Hepatocyte (in vitro differentiated cells): ENCODE data around the gene FBLL1. TPM values are rescaled to one million over a fixed set of nuclear protein-coding genes. Genes with fewer than 3 reads are reported as not detected.
"Not testable (repeated sequence)": the region's sequence is repeated elsewhere in the genome, so short reads cannot be mapped to it uniquely, and the experiment has no call there.

ENCODE experiments used
- DNase-seq: peaks from one replicate; pipeline ENCODE4 v3.0.0-alpha.2; 2016; ENCODE audit warnings: low spot score
- H2AFZ ChIP-seq: fragments of 200-600 bp; sonication (generic); 2 replicates; pipeline ENCODE4 v1.6.0; 2016; ENCODE audit warnings: antibody characterized with exemption, mild to moderate bottlenecking
- H3K27ac ChIP-seq: fragments of 200-600 bp; sonication (generic); 2 replicates; pipeline ENCODE4 v1.5.1; 2016; ENCODE audit warnings: mild to moderate bottlenecking
- H3K27me3 ChIP-seq: fragments of 200-600 bp; sonication (generic); 2 replicates; pipeline ENCODE4 v1.6.1; 2016
- H3K36me3 ChIP-seq: fragments of 200-600 bp; sonication (generic); replicated peaks from 2 replicates; pipeline ENCODE4 v1.5.1; 2016; ENCODE audit warnings: low read depth; ENCODE audit not compliant: insufficient read depth
- H3K4me1 ChIP-seq: fragments of 200-600 bp; sonication (generic); 2 replicates; pipeline ENCODE4 v1.5.1; 2016; ENCODE audit warnings: mild to moderate bottlenecking, moderate library complexity; ENCODE audit not compliant: insufficient read depth
- H3K4me2 ChIP-seq: fragments of 200-600 bp; sonication (generic); 2 replicates; pipeline ENCODE4 v1.6.0; 2016
- H3K4me3 ChIP-seq: fragments of 200-600 bp; sonication (generic); 2 replicates; pipeline ENCODE4 v1.5.1; 2016; ENCODE audit warnings: mild to moderate bottlenecking
- H3K79me2 ChIP-seq: fragments of 200-600 bp; sonication (generic); 2 replicates; pipeline ENCODE4 v1.6.0; 2017; ENCODE audit warnings: mild to moderate bottlenecking
- H3K9me2 ChIP-seq: fragments of 200-600 bp; sonication (generic); replicated peaks from 2 replicates; pipeline ENCODE4 v1.6.0; 2017; ENCODE audit warnings: mild to moderate bottlenecking; ENCODE audit not compliant: insufficient read depth
- H3K9me3 ChIP-seq: fragments of 200-600 bp; sonication (generic); 2 replicates; pipeline ENCODE4 v1.5.1; 2016; ENCODE audit warnings: low read depth, mild to moderate bottlenecking
- H4K20me1 ChIP-seq: fragments of 200-600 bp; sonication (generic); 2 replicates; pipeline ENCODE4 v1.6.0; 2016; ENCODE audit warnings: mild to moderate bottlenecking; ENCODE audit not compliant: insufficient read depth, poor library complexity, severe bottlenecking
- EZH2 ChIP-seq: fragments of 200-600 bp; sonication (generic); IDR thresholded peaks from 2 replicates; pipeline ENCODE4 v1.6.1; 2016; ENCODE audit warnings: antibody characterized with exemption, mild to moderate bottlenecking, borderline replicate concordance
- EZH2phosphoT487 ChIP-seq: fragments of 200-600 bp; sonication (generic); IDR thresholded peaks from one replicate; pipeline ENCODE4 v1.6.1; 2018; ENCODE audit warnings: antibody characterized with exemption, mild to moderate bottlenecking, low read depth, moderate library complexity; ENCODE audit not compliant: unreplicated experiment, severe bottlenecking
- WGBS: methylation state at CpG from one replicate; pipeline ENCODE4 v1.1.6; 2016; ENCODE audit warnings: low lambda C conversion rate; ENCODE audit errors: missing lambda C conversion rate; 5-methylcytosine and 5-hydroxymethylcytosine counted together
- polyA plus RNA-seq: library from polyadenylated mRNA; unstranded; fragments of >200 nt; fragmentation: Nextera tagmentation; extraction: Ambion mirVana; gene quantifications from 2 replicates; pipeline ENCODE4 v1.2.1, GENCODE V29; 2016
- total RNA-seq: library from RNA; depleted of rRNA; stranded (reverse); fragments of >200 nt; gene quantifications from 2 replicates; pipeline ENCODE4 v1.2.3, GENCODE V29; 2014
- TF ChIP-seq, protein P1 (sequence below): fragments of 200-600 bp; sonication (generic); IDR thresholded peaks from 2 replicates; pipeline ENCODE4 v1.5.1; 2016; ENCODE audit warnings: antibody characterized with exemption, mild to moderate bottlenecking; ENCODE audit not compliant: poor library complexity

Gene FBLL1
- total and polyA plus RNA-seq, 2 experiments from 2014 or later, result 1.7 to 2.4 TPM

- no peaks in the 10 kb centered on the region for H3K79me2 ChIP-seq
These were observed 1.6 kb downstream of the FBLL1 start for GRCh38 chr5:168530621-168531150.

DNA sequence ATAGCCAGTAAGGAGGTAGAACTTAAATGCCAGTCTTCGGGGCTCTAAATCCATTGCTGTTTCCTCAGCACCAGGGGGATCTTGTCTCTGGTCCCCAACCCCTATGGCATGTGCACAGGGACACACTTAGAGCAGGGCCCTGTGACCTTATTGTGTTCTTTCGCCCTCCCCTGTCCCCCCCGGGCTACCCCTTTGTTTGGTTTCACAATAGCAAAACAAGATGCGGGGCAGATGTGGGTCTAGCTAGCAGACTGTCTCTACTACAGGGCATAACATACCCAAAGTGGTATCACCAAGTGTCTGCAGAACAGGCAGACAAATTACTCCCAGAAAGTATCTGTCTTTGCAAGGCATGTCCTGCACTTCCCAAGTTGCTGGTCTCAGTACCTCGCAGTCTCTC, 2.1 kb downstream of the FBLL1 start:
- Histone ChIP-seq H3K9me3 (no peaks in the 10 kb centered on the region), H4K20me1 (no peaks in the 10 kb centered on the region), H3K4me1 (no peaks in the 10 kb centered on the region), H3K36me3 (no peaks in the 10 kb centered on the region), H3K79me2 (no peaks in the 10 kb centered on the region), H2AFZ (no peak overlapping the region), H3K9me2 (no peaks in the 10 kb centered on the region), H3K4me3 (no peak overlapping the region), H3K4me2 (no peak overlapping the region), H3K27me3 (peaks cover 19% of the 10 kb centered on the region), H3K27ac (no peak overlapping the region)
- TF ChIP-seq EZH2phosphoT487, result no peak
- no peak for TF ChIP-seq EZH2
- TF ChIP-seq, protein P1, sequence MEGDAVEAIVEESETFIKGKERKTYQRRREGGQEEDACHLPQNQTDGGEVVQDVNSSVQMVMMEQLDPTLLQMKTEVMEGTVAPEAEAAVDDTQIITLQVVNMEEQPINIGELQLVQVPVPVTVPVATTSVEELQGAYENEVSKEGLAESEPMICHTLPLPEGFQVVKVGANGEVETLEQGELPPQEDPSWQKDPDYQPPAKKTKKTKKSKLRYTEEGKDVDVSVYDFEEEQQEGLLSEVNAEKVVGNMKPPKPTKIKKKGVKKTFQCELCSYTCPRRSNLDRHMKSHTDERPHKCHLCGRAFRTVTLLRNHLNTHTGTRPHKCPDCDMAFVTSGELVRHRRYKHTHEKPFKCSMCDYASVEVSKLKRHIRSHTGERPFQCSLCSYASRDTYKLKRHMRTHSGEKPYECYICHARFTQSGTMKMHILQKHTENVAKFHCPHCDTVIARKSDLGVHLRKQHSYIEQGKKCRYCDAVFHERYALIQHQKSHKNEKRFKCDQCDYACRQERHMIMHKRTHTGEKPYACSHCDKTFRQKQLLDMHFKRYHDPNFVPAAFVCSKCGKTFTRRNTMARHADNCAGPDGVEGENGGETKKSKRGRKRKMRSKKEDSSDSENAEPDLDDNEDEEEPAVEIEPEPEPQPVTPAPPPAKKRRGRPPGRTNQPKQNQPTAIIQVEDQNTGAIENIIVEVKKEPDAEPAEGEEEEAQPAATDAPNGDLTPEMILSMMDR, result no peak
- DNase-seq, result no peak
- WGBS, result 86% methylated on average over 5 of the region's 5 CpGs

More at GRCh38 chr5:168530621-168531150, 1.6 kb downstream of the FBLL1 start:
- Histone ChIP-seq H3K9me2 (no peaks in the 10 kb centered on the region), H3K4me2 (no peak overlapping the region), H2AFZ (no peak overlapping the region), H3K27ac (no peak overlapping the region), H3K4me3 (no peak overlapping the region), H3K27me3 (peaks cover 19% of the 10 kb centered on the region), H3K36me3 (no peaks in the 10 kb centered on the region), H4K20me1 (no peaks in the 10 kb centered on the region), H3K4me1 (no peaks in the 10 kb centered on the region), H3K9me3 (no peaks in the 10 kb centered on the region)
- no peak for DNase-seq
- 85% methylated on average over 4 of the region's 4 CpGs for WGBS
- no peak for TF ChIP-seq EZH2
- no peak for TF ChIP-seq EZH2phosphoT487
- TF ChIP-seq, protein P1, result no peak

DNA sequence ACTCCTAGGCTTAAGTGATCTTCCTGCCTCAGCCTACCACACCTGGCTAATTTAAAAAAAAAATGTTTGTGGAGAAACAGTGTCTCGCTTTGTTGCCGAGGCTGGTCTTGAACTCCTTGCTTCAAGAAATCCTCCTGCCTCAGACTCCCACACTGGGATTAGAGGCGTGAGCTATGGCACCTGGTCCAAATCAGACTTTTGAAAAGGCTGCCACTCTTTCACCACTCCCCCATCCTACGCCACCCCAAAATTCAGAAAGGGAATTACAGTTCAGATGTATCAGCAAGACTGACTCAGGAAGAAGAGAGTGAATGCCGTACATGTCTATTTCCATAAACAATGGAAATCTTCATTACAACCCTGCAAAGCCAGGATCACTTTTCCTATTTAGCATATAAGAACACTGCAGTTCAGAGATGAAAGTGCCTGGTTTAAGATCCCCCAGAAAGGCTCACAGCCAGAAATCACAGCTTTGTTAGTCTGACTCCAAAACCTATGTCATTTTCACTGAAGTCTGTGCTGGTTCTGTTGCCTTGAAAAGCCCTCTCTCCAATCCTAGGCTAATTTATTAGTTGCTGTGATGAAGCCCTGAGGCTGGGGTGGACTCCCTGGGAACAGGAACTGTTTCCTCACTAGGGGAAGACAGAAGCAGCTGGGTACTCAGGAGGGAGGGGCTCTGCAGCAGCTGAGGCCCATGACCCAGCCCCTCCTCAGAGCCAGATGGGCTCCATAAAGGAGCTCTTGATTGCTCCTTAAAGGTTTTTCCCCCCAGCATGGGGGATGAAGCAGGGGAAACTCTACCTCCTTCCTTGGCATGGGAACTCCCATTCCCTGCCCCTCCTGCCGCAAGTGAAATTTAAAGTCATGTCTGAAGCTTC, 3.1 kb downstream of the FBLL1 start:
- H3K27ac ChIP-seq, result no peak overlapping the region
- H2AFZ ChIP-seq, result no peak overlapping the region
- H3K4me2 ChIP-seq, result no peak overlapping the region
- peaks cover 19% of the 10 kb centered on the region for H3K27me3 ChIP-seq
- WGBS, result 77% methylated on average over 6 of the region's 6 CpGs
- no peaks in the 10 kb centered on the region for H3K4me1 ChIP-seq
- TF ChIP-seq EZH2 (no peak), EZH2phosphoT487 (no peak)
- TF ChIP-seq, protein P1, result no peak
- H3K79me2 ChIP-seq, result no peaks in the 10 kb centered on the region
- H3K9me3 ChIP-seq, result no peaks in the 10 kb centered on the region
- H3K36me3 ChIP-seq, result no peaks in the 10 kb centered on the region
- no peaks in the 10 kb centered on the region for H4K20me1 ChIP-seq
- no peak for DNase-seq
- H3K9me2 ChIP-seq, result no peaks in the 10 kb centered on the region
- H3K4me3 ChIP-seq, result no peak overlapping the region

- not testable (repeated sequence) for H3K9me3 ChIP-seq, H3K36me3 ChIP-seq, H4K20me1 ChIP-seq, DNase-seq, H3K79me2 ChIP-seq, H3K4me1 ChIP-seq, H2AFZ ChIP-seq, H3K4me2 ChIP-seq, H3K9me2 ChIP-seq, H3K4me3 ChIP-seq, H3K27ac ChIP-seq
- H3K27me3 ChIP-seq, result peaks cover 19% of the 10 kb centered on the region
- WGBS, result 81% methylated on average over 7 of the region's 7 CpGs
These were observed 5.2 kb downstream of the FBLL1 start for GRCh38 chr5:168534351-168534750.
